ENCODE measurements around the gene KIFAP3. TPM values are rescaled to one million over a fixed set of nuclear protein-coding genes. Genes with fewer than 3 reads are reported as not detected.
"Not testable (repeated sequence)": the region's sequence is repeated elsewhere in the genome, so short reads cannot be mapped to it uniquely, and the experiment has no call there.

Gene KIFAP3
- total RNA-seq, 6 donors from 2014 or later = 10.3 to 47.7 (median 23.9) TPM

DNA sequence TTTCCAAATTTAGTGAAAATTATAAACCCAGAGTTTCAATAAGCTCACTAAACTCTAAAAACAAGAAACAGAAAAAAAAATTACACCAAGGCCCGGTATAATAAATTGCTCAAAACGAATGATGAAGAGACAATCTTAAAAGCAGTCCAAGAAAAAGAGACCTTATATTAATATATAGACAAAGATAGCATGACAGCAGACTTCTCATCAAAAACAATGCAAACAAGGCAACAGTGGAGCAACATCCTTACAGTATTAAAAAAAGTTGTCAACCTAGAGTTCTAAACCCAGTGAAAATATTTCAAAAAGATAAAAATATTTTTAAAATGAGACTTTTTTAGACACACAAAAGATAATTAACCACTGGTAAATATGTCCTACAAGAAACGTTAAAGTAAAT lies 46.7 kb downstream of the KIFAP3 start:
- Histone ChIP-seq H3K27ac (no peak overlapping the region), H3K4me3 (no peak overlapping the region), H3K9me3 (peaks cover 0 to 9% (median 0%) of the 10 kb centered on the region in 4 donors), H3K27me3 (no peaks in the 10 kb centered on the region), H3K4me1 (no peaks in the 10 kb centered on the region), H3K36me3 (peaks cover 0 to 6% (median 0%) of the 10 kb centered on the region in 4 donors)
- 93 to 95% methylated on average over 3 of the region's 3 CpGs for WGBS, 2 donors
- no peak for TF ChIP-seq EP300 (IDR thresholded peaks at IDR 0.05)
- ATAC-seq (ENCODE audit: low FRiP score in 2 of 2) = no peak
- no peak for DNase-seq

DNA sequence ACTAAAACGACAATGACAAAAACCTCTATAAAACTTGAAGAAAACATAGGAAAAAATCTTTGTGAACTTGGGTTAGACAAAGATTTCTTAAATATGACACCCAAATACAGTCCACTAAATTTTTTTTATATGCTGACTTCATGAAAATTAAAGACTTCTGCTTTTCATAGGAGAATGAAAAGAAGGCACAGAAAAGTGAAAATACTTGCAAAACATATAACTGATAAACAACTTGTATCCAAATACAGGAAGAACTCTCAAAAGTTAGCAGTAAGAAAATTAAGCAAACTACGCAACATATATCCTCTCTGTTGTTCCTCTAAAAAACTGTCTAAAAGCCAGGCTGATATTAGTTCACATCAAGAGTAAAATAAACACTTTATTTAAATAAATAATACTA lies 53.6 kb downstream of the KIFAP3 start:
- Histone ChIP-seq H3K4me3 (no peak overlapping the region), H3K4me1 (no peaks in the 10 kb centered on the region), H3K27ac (no peak overlapping the region), H3K27me3 (no peaks in the 10 kb centered on the region), H3K9me3 (peaks cover 0 to 6% (median 0%) of the 10 kb centered on the region in 4 donors), H3K36me3 (peaks cover 0 to 9% (median 3%) of the 10 kb centered on the region in 4 donors)
- DNase-seq (no peak), ATAC-seq (ENCODE audit: low FRiP score in 2 of 2) (no peak)
- WGBS, 2 donors = 55 to 91% methylated on average over 2 of the region's 2 CpGs
- TF ChIP-seq POLR2AphosphoS5 (IDR thresholded peaks at IDR 0.05) = no peak
- TF ChIP-seq EP300 (IDR thresholded peaks at IDR 0.05) = no peak
- no peak for TF ChIP-seq POLR2A (IDR thresholded peaks at IDR 0.05)
- TF ChIP-seq, protein P1, sequence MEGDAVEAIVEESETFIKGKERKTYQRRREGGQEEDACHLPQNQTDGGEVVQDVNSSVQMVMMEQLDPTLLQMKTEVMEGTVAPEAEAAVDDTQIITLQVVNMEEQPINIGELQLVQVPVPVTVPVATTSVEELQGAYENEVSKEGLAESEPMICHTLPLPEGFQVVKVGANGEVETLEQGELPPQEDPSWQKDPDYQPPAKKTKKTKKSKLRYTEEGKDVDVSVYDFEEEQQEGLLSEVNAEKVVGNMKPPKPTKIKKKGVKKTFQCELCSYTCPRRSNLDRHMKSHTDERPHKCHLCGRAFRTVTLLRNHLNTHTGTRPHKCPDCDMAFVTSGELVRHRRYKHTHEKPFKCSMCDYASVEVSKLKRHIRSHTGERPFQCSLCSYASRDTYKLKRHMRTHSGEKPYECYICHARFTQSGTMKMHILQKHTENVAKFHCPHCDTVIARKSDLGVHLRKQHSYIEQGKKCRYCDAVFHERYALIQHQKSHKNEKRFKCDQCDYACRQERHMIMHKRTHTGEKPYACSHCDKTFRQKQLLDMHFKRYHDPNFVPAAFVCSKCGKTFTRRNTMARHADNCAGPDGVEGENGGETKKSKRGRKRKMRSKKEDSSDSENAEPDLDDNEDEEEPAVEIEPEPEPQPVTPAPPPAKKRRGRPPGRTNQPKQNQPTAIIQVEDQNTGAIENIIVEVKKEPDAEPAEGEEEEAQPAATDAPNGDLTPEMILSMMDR (IDR thresholded peaks at IDR 0.05) = no peak

DNA sequence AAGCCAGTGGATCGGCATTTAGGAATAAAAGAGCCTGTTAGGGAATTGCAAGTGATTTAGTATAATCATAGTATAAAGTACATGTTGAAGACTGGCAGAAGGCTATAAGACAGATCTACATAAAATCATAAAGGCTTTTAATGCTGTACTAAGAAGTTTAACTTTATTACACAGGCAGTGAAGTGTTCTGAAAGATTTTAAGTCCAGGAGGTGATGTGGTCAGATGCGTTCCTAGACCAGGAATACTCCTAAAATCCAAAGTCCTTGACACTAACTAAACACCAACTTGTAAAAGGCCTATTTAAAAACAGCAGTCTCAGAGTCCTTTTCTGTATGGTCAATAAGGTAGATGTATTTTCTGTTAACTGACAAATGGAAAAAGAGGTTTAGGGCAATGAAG lies 57.0 kb downstream of the KIFAP3 start:
- Histone ChIP-seq H3K36me3 (peaks cover 0 to 12% (median 5%) of the 10 kb centered on the region in 4 donors), H3K9me3 (peaks cover 0 to 6% (median 0%) of the 10 kb centered on the region in 4 donors), H3K4me1 (no peaks in the 10 kb centered on the region), H3K27ac (no peak overlapping the region), H3K4me3 (no peak overlapping the region), H3K27me3 (no peaks in the 10 kb centered on the region)
- 86 to 96% methylated on average over 2 of the region's 2 CpGs for WGBS, 2 donors
- no peak for DNase-seq
- ATAC-seq (ENCODE audit: low FRiP score in 2 of 2) = no peak
- no peak for TF ChIP-seq POLR2AphosphoS5 (IDR thresholded peaks at IDR 0.05)
- TF ChIP-seq, protein P1 (IDR thresholded peaks at IDR 0.05) = no peak
- no peak for TF ChIP-seq EP300 (IDR thresholded peaks at IDR 0.05)
- TF ChIP-seq POLR2A (IDR thresholded peaks at IDR 0.05) = no peak

DNA sequence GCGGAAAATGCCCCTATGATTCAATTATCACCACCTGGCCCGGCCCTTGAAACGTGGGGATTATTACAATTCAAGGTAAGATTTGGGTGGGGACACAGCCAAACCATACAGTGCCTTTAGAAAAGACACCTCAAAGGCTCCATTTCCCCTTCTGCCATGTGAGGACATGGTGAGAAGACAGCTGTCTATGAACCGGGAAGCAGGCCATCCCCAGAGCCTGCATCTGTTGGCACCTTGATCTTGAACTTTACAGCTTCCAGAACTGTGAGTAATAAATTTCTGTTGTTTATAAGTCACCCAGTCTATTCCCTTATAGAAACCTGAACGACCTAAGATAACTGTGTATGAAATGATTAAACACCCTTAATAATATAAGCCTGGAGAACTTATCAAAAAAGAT lies 61.6 kb downstream of the KIFAP3 start:
- H3K4me1 ChIP-seq = no peaks in the 10 kb centered on the region
- no peaks in the 10 kb centered on the region for H3K9me3 ChIP-seq
- ATAC-seq (ENCODE audit: low FRiP score in 2 of 2) = no peak
- H3K27me3 ChIP-seq = no peaks in the 10 kb centered on the region
- no peak overlapping the region for H3K4me3 ChIP-seq
- H3K36me3 ChIP-seq = peaks cover 0 to 12% (median 5%) of the 10 kb centered on the region in 4 donors
- no peak overlapping the region for H3K27ac ChIP-seq
- no peak for DNase-seq
- TF ChIP-seq POLR2A (IDR thresholded peaks at IDR 0.05) (no peak), EP300 (IDR thresholded peaks at IDR 0.05) (no peak), POLR2AphosphoS5 (IDR thresholded peaks at IDR 0.05) (no peak)
- TF ChIP-seq, protein P1 (IDR thresholded peaks at IDR 0.05) = no peak
- WGBS, 2 donors = 91 to 98% methylated on average over 5 of the region's 5 CpGs

DNA sequence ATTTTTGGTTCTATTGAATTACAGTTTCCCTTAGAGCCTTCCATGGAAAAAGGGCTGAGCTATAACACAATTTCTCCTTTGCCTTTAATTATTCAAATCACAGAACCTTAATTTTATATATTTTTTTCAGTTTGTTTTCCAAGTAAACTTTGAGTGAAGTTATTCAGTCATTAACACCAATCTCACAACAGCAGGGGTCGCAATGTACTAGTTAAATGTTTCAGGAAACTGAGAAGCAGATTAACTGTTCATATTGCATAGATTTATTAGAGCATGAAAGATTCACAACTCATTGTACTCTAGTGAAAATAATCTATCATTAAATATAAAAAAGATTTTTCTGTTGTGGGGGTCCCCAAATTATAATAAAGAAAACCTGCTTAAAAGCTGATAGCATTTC lies 64.1 kb downstream of the KIFAP3 start:
- H3K27ac ChIP-seq = no peak overlapping the region
- peaks cover 0 to 2% (median 0%) of the 10 kb centered on the region in 4 donors for H3K36me3 ChIP-seq
- WGBS, 2 donors = 68 to 69% methylated on average over 1 of the region's 1 CpG
- ATAC-seq (ENCODE audit: low FRiP score in 2 of 2) (no peak), DNase-seq (no peak)
- H3K9me3 ChIP-seq = no peaks in the 10 kb centered on the region
- H3K27me3 ChIP-seq = no peaks in the 10 kb centered on the region
- H3K4me1 ChIP-seq = no peaks in the 10 kb centered on the region
- no peak overlapping the region for H3K4me3 ChIP-seq
- no peak for TF ChIP-seq POLR2A (IDR thresholded peaks at IDR 0.05)

DNA sequence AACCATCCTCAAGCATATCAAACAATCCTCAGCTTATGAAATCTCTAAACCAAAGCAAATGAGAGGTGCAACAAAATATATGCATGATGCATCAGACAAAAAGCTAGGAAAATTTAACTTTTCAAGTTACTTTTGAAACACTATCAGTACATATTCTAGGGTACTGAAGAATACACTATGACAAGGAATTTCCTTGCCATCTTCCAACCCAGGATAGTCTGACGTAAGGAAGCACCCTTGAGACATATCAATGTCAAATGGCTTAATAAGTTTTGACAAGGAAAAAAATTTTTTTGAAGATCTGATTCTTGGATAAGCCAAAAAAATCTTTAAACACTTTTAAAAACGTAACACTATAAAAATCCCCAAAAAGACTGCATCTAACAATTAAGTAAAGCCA lies 64.9 kb downstream of the KIFAP3 start:
- H3K4me1 ChIP-seq = no peaks in the 10 kb centered on the region
- no peaks in the 10 kb centered on the region for H3K27me3 ChIP-seq
- no peak overlapping the region for H3K4me3 ChIP-seq
- H3K27ac ChIP-seq = no peak overlapping the region
- 93 to 96% methylated on average over 2 of the region's 2 CpGs for WGBS, 2 donors
- ATAC-seq (ENCODE audit: low FRiP score in 2 of 2) = no peak
- H3K9me3 ChIP-seq = no peaks in the 10 kb centered on the region
- DNase-seq = no peak
- H3K36me3 ChIP-seq = no peaks in the 10 kb centered on the region
- TF ChIP-seq POLR2A (IDR thresholded peaks at IDR 0.05) (no peak), POLR2AphosphoS5 (IDR thresholded peaks at IDR 0.05) (no peak), EP300 (IDR thresholded peaks at IDR 0.05) (no peak)
- TF ChIP-seq, protein P1 (IDR thresholded peaks at IDR 0.05) = no peak

DNA sequence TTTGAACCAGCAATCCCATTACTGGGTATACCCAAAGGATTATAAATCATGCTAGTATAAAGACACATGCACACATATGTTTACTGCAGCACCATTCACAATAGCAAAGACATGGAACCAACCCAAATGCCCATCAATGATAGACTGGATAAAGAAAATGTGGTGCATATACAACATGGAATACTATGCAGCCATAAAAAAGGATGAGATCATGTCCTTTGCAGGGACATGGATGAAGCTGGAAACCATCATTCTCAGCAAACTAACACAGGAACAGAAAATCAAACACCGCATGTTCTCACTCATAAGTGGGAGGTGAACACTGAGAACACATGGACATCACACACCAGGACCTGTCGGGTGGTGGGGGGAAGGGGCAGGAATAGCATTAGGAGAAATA lies 65.8 kb downstream of the KIFAP3 start:
- not testable (repeated sequence) for H3K27me3 ChIP-seq; H3K36me3 ChIP-seq; H3K4me1 ChIP-seq; ATAC-seq (ENCODE audit: low FRiP score in 2 of 2); H3K27ac ChIP-seq; H3K9me3 ChIP-seq; H3K4me3 ChIP-seq; DNase-seq
- 97 to 100% methylated on average over 2 of the region's 2 CpGs for WGBS, 2 donors

DNA sequence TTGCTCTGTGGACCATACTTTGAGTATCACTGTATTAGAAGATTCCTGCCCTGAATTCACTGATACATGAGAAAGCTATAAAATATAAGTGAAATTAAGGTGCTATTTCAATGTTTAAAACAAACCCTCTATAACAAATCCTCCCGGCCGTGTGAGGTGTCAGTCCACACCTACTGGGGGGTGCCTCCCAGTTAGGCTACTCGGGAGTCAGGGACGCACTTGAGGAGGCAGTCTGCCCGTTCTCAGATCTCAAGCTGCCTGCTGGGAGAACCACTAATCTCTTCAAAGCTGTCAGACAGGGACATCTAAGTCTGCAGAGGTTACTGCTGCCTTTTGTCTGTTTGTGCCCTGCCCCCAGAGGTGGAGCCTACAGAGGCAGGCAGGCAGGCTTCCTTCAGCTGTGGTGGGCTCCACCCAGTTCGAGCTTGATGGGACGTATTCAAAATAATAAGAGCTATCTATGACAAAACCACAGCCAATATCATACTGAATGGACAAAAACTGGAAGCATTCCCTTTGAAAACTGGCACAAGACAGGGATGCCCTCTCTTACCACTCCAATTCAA lies 71.1 kb downstream of the KIFAP3 start:
- not testable (repeated sequence) for H3K27ac ChIP-seq; H3K36me3 ChIP-seq; H3K27me3 ChIP-seq; H3K4me1 ChIP-seq; H3K9me3 ChIP-seq; DNase-seq; H3K4me3 ChIP-seq; ATAC-seq (ENCODE audit: low FRiP score in 2 of 2)
- 74 to 76% methylated on average over 6 to 7 of the region's 7 CpGs for WGBS, 2 donors

All from upper lobe of left lung (tissue), 6 donors.